Measurements from ENCODE around the gene TMEM260.
A peak's percentile ranks its signal among the peaks of the same experiment; 100 is the strongest.

TMEM260 gene

GRCh38 chr14:56554301-56554700 is 25.3 kb upstream of the TMEM260 start:
- TF ChIP-seq CTCF (IDR thresholded peaks at IDR 0.05) = no peak
- H3K27ac ChIP-seq = no peak overlapping the region

GRCh38 chr14:56555921-56556570 is 23.6 kb upstream of the TMEM260 start:
- no peak overlapping the region for H3K27ac ChIP-seq
- no peak for TF ChIP-seq ZFX (IDR thresholded peaks at IDR 0.05; ENCODE audit: borderline replicate concordance)
- TF ChIP-seq CTCF (IDR thresholded peaks at IDR 0.05) = peak; percentile 81

GRCh38 chr14:56559182-56559581 is 20.4 kb upstream of the TMEM260 start:
- H3K27ac ChIP-seq = no peak overlapping the region
- TF ChIP-seq ZFX (IDR thresholded peaks at IDR 0.05; ENCODE audit: borderline replicate concordance) = no peak
- no peak for TF ChIP-seq CTCF (IDR thresholded peaks at IDR 0.05)

GRCh38 chr14:56561606-56562005 is 18.0 kb upstream of the TMEM260 start:
- TF ChIP-seq CTCF (IDR thresholded peaks at IDR 0.05) (no peak), ZFX (IDR thresholded peaks at IDR 0.05; ENCODE audit: borderline replicate concordance) (no peak)

GRCh38 chr14:56562883-56563282 is 16.7 kb upstream of the TMEM260 start:
- TF ChIP-seq ZFX (IDR thresholded peaks at IDR 0.05; ENCODE audit: borderline replicate concordance) (no peak), CTCF (IDR thresholded peaks at IDR 0.05) (no peak)
- no peak overlapping the region for H3K27ac ChIP-seq

More at GRCh38 chr14:56561606-56562005, 18.0 kb upstream of the TMEM260 start:
- no peak overlapping the region for H3K27ac ChIP-seq

- no peak for TF ChIP-seq ZFX (IDR thresholded peaks at IDR 0.05; ENCODE audit: borderline replicate concordance)
- no peak for TF ChIP-seq CTCF (IDR thresholded peaks at IDR 0.05)
- H3K27ac ChIP-seq = no peak overlapping the region
Observed at GRCh38 chr14:56569174-56569573, 10.4 kb upstream of the TMEM260 start.

GRCh38 chr14:56570295-56570694 is 9.3 kb upstream of the TMEM260 start:
- no peak overlapping the region for H3K27ac ChIP-seq
- no peak for TF ChIP-seq CTCF (IDR thresholded peaks at IDR 0.05)
- TF ChIP-seq ZFX (IDR thresholded peaks at IDR 0.05; ENCODE audit: borderline replicate concordance) = no peak

Data from 22Rv1 (cell line).